Nephron (organoid): ENCODE data around the gene CCDC182.

ENCODE experiments used
- H3K27ac Mint-ChIP-seq, 3 experiments: 2 replicates each; pipeline ENCODE4 v1.8.0; 2020; ENCODE audit warnings: mixed read lengths in 3 of 3, mild to moderate bottlenecking in 2 of 3, moderate library complexity in 1 of 3
- H3K27me3 Mint-ChIP-seq: 2 replicates; pipeline ENCODE4 v1.8.0; 2021; ENCODE audit warnings: low read depth, mild to moderate bottlenecking, moderate library complexity, mixed read lengths
- H3K36me3 Mint-ChIP-seq: 2 replicates; pipeline ENCODE4 v1.8.0; 2020; ENCODE audit warnings: low read depth, mixed read lengths
- H3K4me1 Mint-ChIP-seq: 2 replicates; pipeline ENCODE4 v1.8.0; 2020; ENCODE audit warnings: mixed read lengths
- H3K4me3 Mint-ChIP-seq, 3 experiments: 2 replicates each; pipeline ENCODE4 v1.8.0; 2020; ENCODE audit warnings: mild to moderate bottlenecking in 3 of 3, mixed read lengths in 3 of 3, moderate library complexity in 2 of 3
- H3K9me3 Mint-ChIP-seq: 2 replicates; pipeline ENCODE4 v1.8.0; 2020; ENCODE audit warnings: mixed read lengths
- CTCF ChIP-seq, 3 experiments: fragments of 200-600 bp; sonication (generic); IDR thresholded peaks; one replicate each; pipeline ENCODE4 v1.5.0; 2021; ENCODE audit warnings: antibody characterized with exemption in 3 of 3; ENCODE audit not compliant: unreplicated experiment in 3 of 3

The CCDC182 gene

GRCh38 chr17:57749701-57750100 is 4.6 kb upstream of the CCDC182 start:
- Mint-ChIP-seq H3K27ac (no peak overlapping the region), H3K9me3 (no peaks in the 10 kb centered on the region), H3K4me1 (peaks cover 25% of the 10 kb centered on the region), H3K4me3 (no peak overlapping the region), H3K27me3 (peaks cover 45% of the 10 kb centered on the region), H3K36me3 (no peaks in the 10 kb centered on the region)
- no peak for TF ChIP-seq CTCF (IDR thresholded peaks at IDR 0.05; ENCODE audit: unreplicated experiment in 3 of 3)

- Mint-ChIP-seq H3K36me3 (no peaks in the 10 kb centered on the region), H3K4me1 (peaks cover 23% of the 10 kb centered on the region), H3K27ac (no peak overlapping the region), H3K9me3 (no peaks in the 10 kb centered on the region), H3K27me3 (peaks cover 46% of the 10 kb centered on the region), H3K4me3 (no peak overlapping the region)
- peak; percentile 77 to 80 (median 78) for TF ChIP-seq CTCF (IDR thresholded peaks at IDR 0.05; ENCODE audit: unreplicated experiment in 3 of 3)
Measured at GRCh38 chr17:57747221-57748017, 2.3 kb upstream of the CCDC182 start.

- Mint-ChIP-seq H3K36me3 (no peaks in the 10 kb centered on the region), H3K27me3 (peaks cover 43% of the 10 kb centered on the region), H3K4me3 (no peak overlapping the region), H3K9me3 (no peaks in the 10 kb centered on the region), H3K27ac (no peak overlapping the region), H3K4me1 (peaks cover 12% of the 10 kb centered on the region)
- TF ChIP-seq CTCF (IDR thresholded peaks at IDR 0.05; ENCODE audit: unreplicated experiment in 3 of 3) = no peak
Measured at GRCh38 chr17:57746221-57746620, 1.1 kb upstream of the CCDC182 start.

GRCh38 chr17:57744195-57745170 is 616 bp downstream of the CCDC182 start:
- no peaks in the 10 kb centered on the region for H3K36me3 Mint-ChIP-seq
- no peak for TF ChIP-seq CTCF (IDR thresholded peaks at IDR 0.05; ENCODE audit: unreplicated experiment in 3 of 3)
- H3K4me3 Mint-ChIP-seq = no peak overlapping the region

GRCh38 chr17:57740235-57740528 is 4.9 kb downstream of the CCDC182 start:
- Mint-ChIP-seq H3K27ac (no peak overlapping the region), H3K9me3 (peaks cover 3% of the 10 kb centered on the region), H3K27me3 (peaks cover 33% of the 10 kb centered on the region), H3K36me3 (no peaks in the 10 kb centered on the region), H3K4me3 (no peak overlapping the region), H3K4me1 (peaks cover 7% of the 10 kb centered on the region)
- peak in 1 of 3 experiments; percentile 16 for TF ChIP-seq CTCF (IDR thresholded peaks at IDR 0.05; ENCODE audit: unreplicated experiment in 3 of 3)

More at GRCh38 chr17:57744195-57745170, 616 bp downstream of the CCDC182 start:
- Mint-ChIP-seq H3K9me3 (no peaks in the 10 kb centered on the region), H3K4me1 (peaks cover 7% of the 10 kb centered on the region), H3K27ac (no peak overlapping the region), H3K27me3 (peaks cover 48% of the 10 kb centered on the region)
